ENCODE measurements around the gene NWD2. TPM values are rescaled to one million over a fixed set of nuclear protein-coding genes. Genes with fewer than 3 reads are reported as not detected.

The NWD2 gene
- total and polyA plus RNA-seq, 9 of the 15 experiments (the other 6 are each of a cell fraction or from before 2014, with no cell fraction given): not detected

DNA sequence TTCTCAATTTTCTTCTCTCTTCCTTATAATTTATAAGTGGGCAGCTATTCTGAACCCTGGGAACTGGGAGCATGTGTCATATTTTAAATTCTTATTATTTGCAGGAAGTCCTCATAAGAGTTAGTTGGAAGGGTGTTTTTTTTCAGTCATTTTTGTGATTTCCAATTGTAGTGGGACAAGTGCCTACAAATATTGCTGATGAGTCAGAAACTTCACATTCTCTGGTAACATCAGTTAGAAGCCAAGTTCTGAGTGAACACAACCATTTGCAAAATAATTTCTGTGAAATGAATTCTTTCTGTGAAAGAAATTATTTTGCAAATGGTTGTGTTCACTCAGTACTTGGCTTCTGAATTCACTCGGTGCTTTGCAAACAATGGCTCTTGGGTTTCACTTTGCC, 20.8 kb upstream of the NWD2 start:
- no peak overlapping the region for H3K4me2 ChIP-seq (ENCODE audit: insufficient read depth, low read length)
- in situ Hi-C loops (cut with MboI): no loop called here
- FAIRE-seq: no peak
- POLR2A ChIA-PET: no interaction called here
- no peak overlapping the region for H2AFZ ChIP-seq (ENCODE audit: low read depth, low read length)
- H3K4me1 ChIP-seq (replicated peaks in 1 of 2; ENCODE audit: control insufficient read depth in 2 of 2, insufficient read depth in 2 of 2, low read length in 2 of 2): no peaks in the 10 kb centered on the region
- CTCF ChIA-PET (ENCODE audit: low intra/inter-chr PET ratio): no interaction called here
- H3K27me3 ChIP-seq (ENCODE audit: control insufficient read depth in 2 of 2, insufficient read depth in 2 of 2, low read length in 2 of 2): no peaks in the 10 kb centered on the region
- no TSS peak for BruUV-seq (replicated peaks)
- no peaks in the 10 kb centered on the region for H3K36me3 ChIP-seq (ENCODE audit: control insufficient read depth, insufficient read depth, low read length)
- no peak for ATAC-seq
- no peak overlapping the region for H3K9ac ChIP-seq (ENCODE audit: insufficient read depth in 1 of 2, low read depth in 2 of 2, low read length in 2 of 2)
- H3K9me3 ChIP-seq (replicated peaks; ENCODE audit: control insufficient read depth, insufficient read depth, low read depth, low read length): no peaks in the 10 kb centered on the region; the same call in 1 of the 2 replicates
- no peaks in the 10 kb centered on the region for H4K20me1 ChIP-seq (replicated peaks; ENCODE audit: control insufficient read depth, insufficient read depth, low read length)
- peak; percentile 22; the same call in 1 of the 2 replicates for TF ChIP-seq MAFG (tag; conservative IDR thresholded peaks at IDR 0.05)
- peak; percentile 39; the same call in 1 of the 2 replicates for TF ChIP-seq ZNF316 (IDR thresholded peaks at IDR 0.05)
- no peak for TF ChIP-seq ZKSCAN1 (IDR thresholded peaks at IDR 0.05; ENCODE audit: low read depth, low read length)
- 0% methylated on average over 1 of the region's 1 CpG for WGBS (ENCODE audit: insufficient coverage, low coverage, missing lambda C conversion rate)
- H3K27ac ChIP-seq (ENCODE audit: extremely low read depth, low read depth, low read length): no peak overlapping the region
- no peaks in the 10 kb centered on the region for H3K79me2 ChIP-seq (ENCODE audit: control insufficient read depth, insufficient read depth, low read length)
- intact Hi-C loops (cut with micrococcal nuclease): no loop called here
- H3K9me1 ChIP-seq (ENCODE audit: control insufficient read depth, insufficient read depth, low read length): no peaks in the 10 kb centered on the region
- no peak overlapping the region for H3K4me3 ChIP-seq
- no peak for DNase-seq (ENCODE audit: extremely low read depth in 1 of 4, low spot score in 3 of 4)

DNA sequence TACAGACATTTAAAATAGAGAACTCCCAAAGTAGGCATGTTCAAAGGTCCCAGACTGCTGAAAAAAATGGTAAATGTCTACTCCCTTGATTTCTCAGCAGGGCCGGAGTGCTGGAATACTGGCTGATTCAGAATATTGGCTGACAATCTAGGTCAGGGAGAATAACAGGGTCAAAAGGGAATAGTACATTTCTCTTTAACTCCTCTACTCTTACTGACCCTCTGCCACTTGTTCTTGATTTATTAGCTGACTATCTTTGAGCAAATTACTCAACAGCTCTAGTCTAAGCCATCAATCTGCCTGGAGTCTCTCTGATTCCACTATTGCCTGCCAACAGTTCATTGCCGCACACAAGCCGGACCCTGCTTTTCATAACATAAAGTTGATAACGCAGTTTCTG, 19.7 kb upstream of the NWD2 start:
- no peaks in the 10 kb centered on the region; the same call in 1 of the 2 replicates for H3K9me3 ChIP-seq (replicated peaks; ENCODE audit: control insufficient read depth, insufficient read depth, low read depth, low read length)
- H3K4me3 ChIP-seq: no peak overlapping the region
- BruUV-seq (replicated peaks): no TSS peak
- H3K4me2 ChIP-seq (ENCODE audit: insufficient read depth, low read length): no peak overlapping the region
- H3K79me2 ChIP-seq (ENCODE audit: control insufficient read depth, insufficient read depth, low read length): no peaks in the 10 kb centered on the region
- no peaks in the 10 kb centered on the region for H3K36me3 ChIP-seq (ENCODE audit: control insufficient read depth, insufficient read depth, low read length)
- 2% methylated on average over 4 of the region's 4 CpGs for WGBS (ENCODE audit: insufficient coverage, low coverage, missing lambda C conversion rate)
- no peak overlapping the region for H2AFZ ChIP-seq (ENCODE audit: low read depth, low read length)
- no peaks in the 10 kb centered on the region for H3K9me1 ChIP-seq (ENCODE audit: control insufficient read depth, insufficient read depth, low read length)
- H3K27ac ChIP-seq (ENCODE audit: extremely low read depth, low read depth, low read length): no peak overlapping the region
- no peak for ATAC-seq
- H4K20me1 ChIP-seq (replicated peaks; ENCODE audit: control insufficient read depth, insufficient read depth, low read length): no peaks in the 10 kb centered on the region
- DNase-seq (ENCODE audit: extremely low read depth in 1 of 4, low spot score in 3 of 4): no peak
- no peak for FAIRE-seq
- POLR2A ChIA-PET: no interaction called here
- H3K4me1 ChIP-seq (replicated peaks in 1 of 2; ENCODE audit: control insufficient read depth in 2 of 2, insufficient read depth in 2 of 2, low read length in 2 of 2): no peaks in the 10 kb centered on the region
- in situ Hi-C loops (cut with MboI) (no loop called here), intact Hi-C loops (cut with micrococcal nuclease) (no loop called here)
- no peak overlapping the region for H3K9ac ChIP-seq (ENCODE audit: insufficient read depth in 1 of 2, low read depth in 2 of 2, low read length in 2 of 2)
- CTCF ChIA-PET (ENCODE audit: low intra/inter-chr PET ratio): no interaction called here
- no peaks in the 10 kb centered on the region for H3K27me3 ChIP-seq (ENCODE audit: control insufficient read depth in 2 of 2, insufficient read depth in 2 of 2, low read length in 2 of 2)
- TF ChIP-seq ZC3H11A (IDR thresholded peaks at IDR 0.05; ENCODE audit: low read depth, low read length): no peak
- TF ChIP-seq ZBTB1 (CRISPR knock-in tag; IDR thresholded peaks at IDR 0.05; ENCODE audit: borderline replicate concordance, low read depth): no peak
- no peak for TF ChIP-seq SMAD1 (IDR thresholded peaks at IDR 0.05; ENCODE audit: low read depth, low read length, partially characterized antibody)
- TF ChIP-seq U2AF1 (optimal IDR thresholded peaks at IDR 0.05; ENCODE audit: low read depth, low read length): no peak
- TF ChIP-seq NCOA6 (IDR thresholded peaks at IDR 0.05): no peak
- TF ChIP-seq ESRRB (CRISPR knock-in tag; IDR thresholded peaks at IDR 0.05; ENCODE audit: borderline replicate concordance): no peak
- TF ChIP-seq ZNF24 (IDR thresholded peaks at IDR 0.05): no peak
- TF ChIP-seq, protein P1, sequence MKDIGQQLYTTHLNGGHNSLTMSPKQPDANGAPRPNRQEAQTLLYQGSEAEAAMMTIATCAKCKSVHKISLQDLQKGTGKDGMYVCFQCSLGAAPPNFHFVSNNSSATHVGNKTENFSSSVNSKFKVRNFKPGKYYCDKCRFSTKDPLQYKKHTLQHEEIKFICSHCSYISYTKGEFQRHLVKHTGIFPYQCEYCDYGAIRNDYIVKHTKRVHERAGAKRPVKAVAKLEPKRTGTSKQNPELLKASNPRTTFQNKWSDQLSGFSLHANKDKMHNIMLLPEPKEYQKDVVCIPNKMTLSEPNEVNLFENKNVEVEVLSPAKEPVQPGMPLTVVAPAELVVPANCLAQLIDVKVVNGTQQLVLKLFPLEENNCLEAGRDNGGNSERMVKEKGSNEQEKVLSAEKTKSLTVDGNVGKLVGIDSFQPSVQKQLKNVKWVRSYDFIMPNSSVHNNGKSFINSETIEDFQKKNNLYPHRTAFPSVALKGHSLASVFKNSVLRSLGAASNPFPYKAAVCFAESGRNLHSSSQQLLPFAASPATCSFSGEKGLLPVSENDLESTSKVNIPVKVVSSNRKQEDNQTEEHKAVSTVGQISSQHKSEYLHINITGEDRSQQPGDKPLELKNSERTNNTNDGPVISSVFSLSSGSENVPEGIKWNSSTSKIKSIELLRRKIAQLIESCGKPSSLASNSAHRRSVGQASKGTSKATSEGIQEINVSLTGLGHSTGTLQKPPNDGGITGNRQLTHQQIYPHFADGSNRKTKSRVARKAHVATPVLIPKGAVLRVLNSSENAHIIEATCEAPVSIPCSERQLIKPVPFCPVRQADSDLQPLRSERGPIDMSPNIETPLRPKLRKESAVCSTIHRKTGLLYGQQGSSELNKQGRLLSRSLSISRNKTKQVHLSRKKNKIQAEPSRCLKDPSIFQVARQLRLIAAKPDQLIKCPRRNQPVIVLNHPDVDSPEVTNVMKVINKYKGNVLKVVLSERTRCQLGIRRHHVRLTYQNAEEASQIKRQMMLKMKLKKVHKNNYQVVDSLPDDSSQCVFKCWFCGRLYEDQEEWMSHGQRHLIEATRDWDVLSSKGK (CRISPR knock-in tag; IDR thresholded peaks at IDR 0.05): no peak
- TF ChIP-seq, protein P2, sequence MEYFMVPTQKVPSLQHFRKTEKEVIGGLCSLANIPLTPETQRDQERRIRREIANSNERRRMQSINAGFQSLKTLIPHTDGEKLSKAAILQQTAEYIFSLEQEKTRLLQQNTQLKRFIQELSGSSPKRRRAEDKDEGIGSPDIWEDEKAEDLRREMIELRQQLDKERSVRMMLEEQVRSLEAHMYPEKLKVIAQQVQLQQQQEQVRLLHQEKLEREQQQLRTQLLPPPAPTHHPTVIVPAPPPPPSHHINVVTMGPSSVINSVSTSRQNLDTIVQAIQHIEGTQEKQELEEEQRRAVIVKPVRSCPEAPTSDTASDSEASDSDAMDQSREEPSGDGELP (CRISPR knock-in tag; IDR thresholded peaks at IDR 0.05; ENCODE audit: borderline replicate concordance): no peak
- TF ChIP-seq MAFF (IDR thresholded peaks at IDR 0.05; ENCODE audit: low read length): no peak
